ENCODE data around the gene ZNF254. TPM values are rescaled to one million over a fixed set of nuclear protein-coding genes. Genes with fewer than 3 reads are reported as not detected.

Gene ZNF254
- total RNA-seq, 1 donor from 2014 or later: 6.0 TPM

DNA sequence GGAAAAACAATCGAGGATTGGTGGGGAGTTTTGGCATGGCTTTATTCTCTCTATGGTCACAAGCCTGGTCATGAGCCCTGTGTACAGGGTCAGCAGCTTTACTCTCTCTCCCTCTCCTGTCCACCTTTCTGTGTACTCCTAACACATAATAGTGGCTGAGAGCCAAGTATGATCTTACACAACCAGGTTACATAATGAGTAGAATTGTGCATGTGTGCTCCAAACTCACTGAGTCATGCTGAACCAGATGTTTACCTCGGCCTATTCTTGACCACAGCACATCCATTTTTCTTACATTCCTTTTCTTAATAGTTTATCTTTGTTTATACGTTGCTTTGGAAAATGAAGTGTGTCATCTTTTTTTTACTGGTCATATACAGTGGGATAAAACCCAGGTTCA lies 53.1 kb downstream of the ZNF254 start:
- no peaks in the 10 kb centered on the region for H3K27me3 ChIP-seq
- no peak for TF ChIP-seq CTCF (IDR thresholded peaks at IDR 0.05)
- no peaks in the 10 kb centered on the region for H3K4me1 ChIP-seq
- DNase-seq (ENCODE audit: low spot score in 2 of 2): no peak
- no peak overlapping the region for H3K4me3 ChIP-seq
- no peak overlapping the region for H3K27ac ChIP-seq
- intact Hi-C loops (cut with DNase I): no loop called here
- peaks cover 27 to 40% of the 10 kb centered on the region in 2 donors for H3K36me3 ChIP-seq
- peaks cover 89 to 100% of the 10 kb centered on the region in 2 donors for H3K9me3 ChIP-seq

- TF ChIP-seq CTCF (IDR thresholded peaks at IDR 0.05): no peak
- H3K9me3 ChIP-seq: peaks cover 89 to 100% of the 10 kb centered on the region in 2 donors
- no peaks in the 10 kb centered on the region for H3K4me1 ChIP-seq
- H3K27ac ChIP-seq: no peak overlapping the region
- intact Hi-C loops (cut with DNase I): no loop called here
- peaks cover 27 to 43% of the 10 kb centered on the region in 2 donors for H3K36me3 ChIP-seq
- H3K4me3 ChIP-seq: no peak overlapping the region
- DNase-seq (ENCODE audit: low spot score in 2 of 2): no peak
- no peaks in the 10 kb centered on the region for H3K27me3 ChIP-seq
These were observed 53.6 kb downstream of the ZNF254 start for GRCh38 chr19:24140591-24140990.

- intact Hi-C loops (cut with DNase I): no loop called here
- Histone ChIP-seq H3K27me3 (no peaks in the 10 kb centered on the region), H3K9me3 (peaks cover 81 to 100% of the 10 kb centered on the region in 2 donors), H3K36me3 (peaks cover 25 to 38% of the 10 kb centered on the region in 2 donors), H3K4me1 (no peaks in the 10 kb centered on the region), H3K27ac (no peak overlapping the region), H3K4me3 (no peak overlapping the region)
- TF ChIP-seq CTCF (IDR thresholded peaks at IDR 0.05): no peak
- DNase-seq (ENCODE audit: low spot score in 2 of 2): no peak
These were observed 54.6 kb downstream of the ZNF254 start for GRCh38 chr19:24141612-24142011.

DNA sequence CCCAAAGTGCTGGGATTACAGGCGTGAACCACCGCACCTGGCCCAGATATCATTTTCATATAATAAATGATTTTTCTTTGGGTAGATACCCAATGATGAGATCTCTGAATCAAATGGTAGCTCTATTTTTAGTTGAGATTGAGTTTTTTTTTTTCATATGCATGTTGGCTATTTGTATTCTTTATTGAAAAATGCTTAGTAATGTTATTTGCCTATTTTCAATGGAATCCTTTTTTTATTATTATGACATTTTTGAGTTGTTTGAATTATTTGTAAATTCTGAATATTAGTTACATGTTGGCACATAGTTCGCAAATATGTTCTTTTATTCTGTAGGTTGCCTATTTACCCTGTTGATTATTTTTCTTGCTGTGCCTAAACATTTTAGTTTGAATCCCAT lies 55.8 kb downstream of the ZNF254 start:
- H3K4me3 ChIP-seq: no peak overlapping the region
- intact Hi-C loops (cut with DNase I): no loop called here
- TF ChIP-seq CTCF (IDR thresholded peaks at IDR 0.05): no peak
- no peaks in the 10 kb centered on the region for H3K27me3 ChIP-seq
- no peaks in the 10 kb centered on the region for H3K4me1 ChIP-seq
- H3K36me3 ChIP-seq: peaks cover 21 to 37% of the 10 kb centered on the region in 2 donors
- no peak for DNase-seq (ENCODE audit: low spot score in 2 of 2)
- no peak overlapping the region for H3K27ac ChIP-seq
- H3K9me3 ChIP-seq: peaks cover 76 to 100% of the 10 kb centered on the region in 2 donors

DNA sequence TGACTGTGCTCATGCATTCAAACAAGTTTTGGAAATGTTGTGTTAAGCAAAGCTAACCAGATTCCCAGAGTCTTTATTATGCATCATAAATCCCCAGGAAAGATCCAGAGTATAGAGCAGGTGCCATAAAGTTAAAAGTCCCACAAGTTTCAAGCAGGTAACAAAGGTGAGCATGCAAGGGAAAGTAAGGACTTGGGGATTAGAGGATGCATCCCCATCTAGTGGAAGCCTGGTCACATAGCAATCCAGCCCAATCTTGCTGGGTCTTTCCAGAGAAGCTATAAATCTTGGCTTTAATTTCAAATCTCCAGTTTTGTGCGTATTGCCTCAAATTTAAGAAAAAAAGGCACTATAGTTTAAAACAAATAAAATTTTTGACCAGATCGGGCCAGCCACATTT lies 72.7 kb downstream of the ZNF254 start:
- no peak for DNase-seq (ENCODE audit: low spot score in 2 of 2)
- Histone ChIP-seq H3K36me3 (peaks cover 0 to 49% of the 10 kb centered on the region in 2 donors), H3K27ac (no peak overlapping the region), H3K4me1 (no peaks in the 10 kb centered on the region), H3K27me3 (no peaks in the 10 kb centered on the region), H3K9me3 (peaks cover 62 to 98% of the 10 kb centered on the region in 2 donors), H3K4me3 (no peak overlapping the region)
- intact Hi-C loops (cut with DNase I): no loop called here
- TF ChIP-seq CTCF (IDR thresholded peaks at IDR 0.05): no peak

- H3K27me3 ChIP-seq: no peaks in the 10 kb centered on the region
- H3K4me1 ChIP-seq: no peaks in the 10 kb centered on the region
- intact Hi-C loops (cut with DNase I): no loop called here
- no peak overlapping the region for H3K4me3 ChIP-seq
- no peak for TF ChIP-seq CTCF (IDR thresholded peaks at IDR 0.05)
- no peak overlapping the region for H3K27ac ChIP-seq
- DNase-seq (ENCODE audit: low spot score in 2 of 2): no peak
- peaks cover 0 to 22% of the 10 kb centered on the region in 2 donors for H3K36me3 ChIP-seq
- H3K9me3 ChIP-seq: peaks cover 41 to 96% of the 10 kb centered on the region in 2 donors
These were observed 79.1 kb downstream of the ZNF254 start for GRCh38 chr19:24166055-24166454.

Data from ascending aorta (tissue), 2 donors.